K562 (cell line): ENCODE measurements around the gene STT3A. TPM values are rescaled to one million over a fixed set of nuclear protein-coding genes. Genes with fewer than 3 reads are reported as not detected.
A peak's percentile ranks its signal among the peaks of the same experiment; 100 is the strongest.

Experiments
- CC2D1A ChIP-seq: fragments of 450-650 bp; IDR thresholded peaks from 2 replicates; pipeline ENCODE4 v1.6.1; 2017; ENCODE audit warnings: mild to moderate bottlenecking
- CREB5 ChIP-seq: fragments of 250-450 bp; sonication (Bioruptor Pico); IDR thresholded peaks from 2 replicates; pipeline ENCODE4 v1.5.0; 2020; ENCODE audit warnings: mild to moderate bottlenecking
- HNRNPH1 ChIP-seq: fragments of 200-400 bp; formaldehyde crosslinking; optimal IDR thresholded peaks from 2 replicates; pipeline ENCODE3; 2017; ENCODE audit warnings: low read depth, mild to moderate bottlenecking, low read length, moderate library complexity
- ILF3 ChIP-seq: fragments of 450-650 bp; IDR thresholded peaks from 2 replicates; pipeline ENCODE4 v1.6.1; 2018; ENCODE audit warnings: antibody characterized with exemption, mild to moderate bottlenecking, moderate library complexity, borderline replicate concordance
- MNT ChIP-seq, 2 experiments: fragments of 450-650 bp; conservative IDR thresholded peaks; 2 replicates each; pipeline ENCODE4 v1.6.1; 2017; ENCODE audit warnings: mild to moderate bottlenecking in 2 of 2, moderate library complexity in 2 of 2
- MTA2 ChIP-seq: fragments of 450-650 bp; IDR thresholded peaks from 2 replicates; pipeline ENCODE4 v1.6.1; 2016; ENCODE audit warnings: low read depth
- RB1 ChIP-seq: fragments of 450-650 bp; IDR thresholded peaks from 2 replicates; pipeline ENCODE4 v1.6.1; 2017; ENCODE audit warnings: low read depth, mild to moderate bottlenecking
- SMARCC2 ChIP-seq: fragments of 450-650 bp; IDR thresholded peaks from 2 replicates; pipeline ENCODE4 v1.6.1; 2017; ENCODE audit warnings: antibody characterized with exemption, moderate library complexity, mild to moderate bottlenecking, low read depth
- SRF ChIP-seq, 2 experiments: fragments of 250-450, 450-650 bp in 1 of 2; sonication (Bioruptor Pico) in 1 of 2; sonication (generic) in 1 of 2; formaldehyde crosslinking; IDR thresholded peaks; 2 replicates each; pipeline versions ENCODE4 v1.5.0 to v1.5.1; 2020 to 2022; ENCODE audit warnings: mild to moderate bottlenecking in 1 of 2, missing genetic modification reagents in 1 of 2
- TFAM ChIP-seq: fragments of 250-450 bp; sonication (Bioruptor Pico); conservative IDR thresholded peaks from 2 replicates; pipeline ENCODE4 v1.5.0; 2021; ENCODE audit warnings: mild to moderate bottlenecking, moderate library complexity
- VEZF1 ChIP-seq: fragments of 200-800 bp; sonication (Bioruptor generic); IDR thresholded peaks from 2 replicates; pipeline ENCODE4 v1.6.1; 2017; ENCODE audit warnings: missing genetic modification characterization, missing compliant biosample characterization
- ZBTB7A ChIP-seq: IDR thresholded peaks from 2 replicates; pipeline ENCODE4 v1.6.1; 2011; ENCODE audit warnings: low read depth, mild to moderate bottlenecking, low read length, moderate library complexity, borderline replicate concordance; ENCODE audit not compliant: control insufficient read depth
- ZMIZ1 ChIP-seq, 2 experiments: fragments of 150-350 bp in 1 of 2; IDR thresholded peaks; 2 replicates each; pipeline ENCODE4 v1.6.1; 2012 to 2016; ENCODE audit warnings: low read depth in 2 of 2, low read length in 2 of 2, mild to moderate bottlenecking in 1 of 2, moderate library complexity in 1 of 2
- ZNF639 ChIP-seq, 2 experiments: fragments of 200-800 bp in 1 of 2; sonication (Bioruptor generic) in 1 of 2; sonication (generic) in 1 of 2; formaldehyde crosslinking in 1 of 2; IDR thresholded peaks in 1 of 2; conservative IDR thresholded peaks in 1 of 2; 2 replicates each; pipeline versions ENCODE4 v1.5.0 to v1.6.1; 2016 to 2020; ENCODE audit warnings: missing compliant biosample characterization in 1 of 2, missing genetic modification characterization in 1 of 2, missing genetic modification reagents in 1 of 2
- polyA plus RNA-seq, 8 experiments: library from polyadenylated mRNA; depleted of rRNA in 4 of 8; stranded (reverse) in 5 of 8; unstranded in 3 of 8; fragments of >200 nt; fragmentation: Nextera tagmentation in 2 of 8; fragmentation: Illumina TruSeq in 1 of 8; extraction: Ambion mirVana in 2 of 8; extraction: Trizol in 1 of 8; gene quantifications; 2 replicates each; pipeline versions ENCODE4 v1.2.1 to v1.2.3, GENCODE V29; 2011 to 2014; ENCODE audit warnings: inconsistent platforms in 1 of 8, missing spikeins in 1 of 8
- total RNA-seq, 7 experiments: library from RNA; depleted of rRNA in 6 of 7; stranded (reverse); fragments of >200 nt in 6 of 7; fragmentation: Illumina TruSeq in 2 of 7; extraction: Trizol in 2 of 7; gene quantifications; 2 replicates each; pipeline versions ENCODE4 v1.2.1 to v1.2.3, GENCODE V29; 2011 to 2021; ENCODE audit warnings: low replicate concordance in 1 of 7
- TF ChIP-seq, protein P1 (sequence below): fragments of 450-650 bp; IDR thresholded peaks from one replicate; pipeline ENCODE4 v1.6.1; 2018; ENCODE audit warnings: mild to moderate bottlenecking, moderate library complexity; ENCODE audit not compliant: partially characterized antibody

STT3A gene
- total and polyA plus RNA-seq, 9 of the 15 experiments (the other 6 are each of a cell fraction or from before 2014, with no cell fraction given): 70.7 to 330 (median 192) TPM

DNA sequence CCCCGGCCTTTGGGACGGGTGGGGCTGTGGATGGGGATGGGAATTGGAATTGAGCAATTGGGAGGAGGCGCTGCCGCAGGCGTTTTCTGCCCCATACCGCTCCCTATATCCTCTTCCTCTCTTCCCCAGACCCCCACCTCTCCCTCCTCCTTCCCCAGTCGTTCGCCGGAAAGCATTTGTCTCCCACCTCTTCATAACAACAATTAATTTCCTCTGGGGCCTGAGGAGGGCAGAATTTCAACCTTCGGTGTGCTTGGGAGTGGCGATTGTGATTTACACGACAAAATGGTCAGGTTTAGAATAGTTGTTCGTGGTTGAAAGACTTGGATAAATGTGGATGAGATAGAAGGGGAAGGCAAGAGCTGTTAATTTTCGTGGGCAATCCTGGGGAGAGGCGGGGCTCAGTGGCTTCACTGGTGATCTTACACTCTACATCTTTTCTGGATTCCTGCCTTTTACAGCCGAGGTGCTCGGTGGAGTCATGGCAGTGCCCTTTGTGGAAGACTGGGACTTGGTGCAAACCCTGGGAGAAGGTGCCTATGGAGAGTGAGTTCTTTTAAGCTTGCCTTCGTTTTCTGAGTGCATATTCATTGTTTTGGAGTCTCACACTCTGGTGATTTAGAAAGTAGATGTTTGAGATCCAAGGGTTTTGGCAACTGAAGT lies 33.8 kb downstream of the STT3A start (continued):
- TF ChIP-seq ZMIZ1 (IDR thresholded peaks at IDR 0.05; ENCODE audit: low read depth in 2 of 2, low read length in 2 of 2) (no peak), ZNF639 (CRISPR knock-in tag; conservative IDR thresholded peaks at IDR 0.05 in 1 of 2, IDR thresholded peaks at IDR 0.05 in 1 of 2) (no peak), CREB5 (CRISPR knock-in tag) (no peak), MTA2 (no peak), ILF3 (no peak), ZBTB7A (0 out of 2 replicates have a peak, but pooled peaks have one; percentile 9), RB1 (no peak), CC2D1A (no peak), SRF (CRISPR knock-in tag; IDR thresholded peaks at IDR 0.05) (no peak), VEZF1 (CRISPR knock-in tag) (peak; percentile 64; the same call in 1 of the 2 replicates), SMARCC2 (peak; percentile 17; the same call in 1 of the 2 replicates), MNT (conservative IDR thresholded peaks at IDR 0.05) (no peak), TFAM (CRISPR knock-in tag) (no peak), HNRNPH1 (no peak)
- TF ChIP-seq, protein P1, sequence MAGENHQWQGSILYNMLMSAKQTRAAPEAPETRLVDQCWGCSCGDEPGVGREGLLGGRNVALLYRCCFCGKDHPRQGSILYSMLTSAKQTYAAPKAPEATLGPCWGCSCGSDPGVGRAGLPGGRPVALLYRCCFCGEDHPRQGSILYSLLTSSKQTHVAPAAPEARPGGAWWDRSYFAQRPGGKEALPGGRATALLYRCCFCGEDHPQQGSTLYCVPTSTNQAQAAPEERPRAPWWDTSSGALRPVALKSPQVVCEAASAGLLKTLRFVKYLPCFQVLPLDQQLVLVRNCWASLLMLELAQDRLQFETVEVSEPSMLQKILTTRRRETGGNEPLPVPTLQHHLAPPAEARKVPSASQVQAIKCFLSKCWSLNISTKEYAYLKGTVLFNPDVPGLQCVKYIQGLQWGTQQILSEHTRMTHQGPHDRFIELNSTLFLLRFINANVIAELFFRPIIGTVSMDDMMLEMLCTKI: no peak
